Fibroblast of pulmonary artery (primary cell): Measurements from ENCODE around the gene MXD1.

Source experiments
- DNase-seq: peaks from one replicate; pipeline ENCODE4 v3.0.0-alpha.2; 2010; ENCODE audit warnings: low read depth
- H3K4me3 ChIP-seq: replicated peaks from 2 replicates; pipeline ENCODE4 v1.5.1; 2011; ENCODE audit warnings: low read depth, mild to moderate bottlenecking, control low read depth, low read length, moderate library complexity
- CTCF ChIP-seq: IDR thresholded peaks from 2 replicates; pipeline ENCODE4 v1.5.1; 2011; ENCODE audit warnings: mild to moderate bottlenecking, control low read depth, low read length, inconsistent platforms; ENCODE audit errors: missing control alignments

The MXD1 gene

GRCh38 chr2:69918401-69918800 is 3.5 kb downstream of the MXD1 start:
- DNase-seq: no peak
- no peak overlapping the region for H3K4me3 ChIP-seq
- no peak for TF ChIP-seq CTCF

GRCh38 chr2:69923116-69923515 is 8.2 kb downstream of the MXD1 start:
- no peak for DNase-seq
- no peak for TF ChIP-seq CTCF
- no peak overlapping the region for H3K4me3 ChIP-seq

- no peak overlapping the region for H3K4me3 ChIP-seq
- no peak for TF ChIP-seq CTCF
- peak; percentile 93 for DNase-seq
Observed at GRCh38 chr2:69926849-69927515, 12.1 kb downstream of the MXD1 start.

GRCh38 chr2:69931832-69932595 is 17.1 kb downstream of the MXD1 start:
- DNase-seq: no peak
- no peak for TF ChIP-seq CTCF

GRCh38 chr2:69932596-69932922 is 17.6 kb downstream of the MXD1 start:
- no peak for DNase-seq
- no peak for TF ChIP-seq CTCF
- H3K4me3 ChIP-seq: no peak overlapping the region

More at GRCh38 chr2:69931832-69932595, 17.1 kb downstream of the MXD1 start:
- H3K4me3 ChIP-seq: no peak overlapping the region

- H3K4me3 ChIP-seq: no peak overlapping the region
- DNase-seq: peak; percentile 22
- TF ChIP-seq CTCF: no peak
Observed at GRCh38 chr2:69933254-69933828, 18.4 kb downstream of the MXD1 start.
